COLO829 (cell line): ENCODE results near the gene C19orf33.
"Not testable (repeated sequence)": the region's sequence is repeated elsewhere in the genome, so short reads cannot be mapped to it uniquely, and the experiment has no call there.

ENCODE experiments used
- DNase-seq: peaks from one replicate; pipeline ENCODE4 v3.0.0; 2012; ENCODE audit warnings: low spot score

The C19orf33 gene

GRCh38 chr19:38303517-38304351 is at the start of gene C19orf33:
Gene C19orf33, plus strand, starts transcription at chr19:38304251. Its CDS starts 11 bp downstream, at chr19:38304262.
- DNase-seq = no peak

- DNase-seq = no peak
Measured at GRCh38 chr19:38255383-38256014, 48.6 kb upstream of the C19orf33 start.

- not testable (repeated sequence) for DNase-seq
Measured at GRCh38 chr19:38261942-38262341, 42.1 kb upstream of the C19orf33 start.

GRCh38 chr19:38262585-38263268 is 41.3 kb upstream of the C19orf33 start:
- DNase-seq = no peak

DNA sequence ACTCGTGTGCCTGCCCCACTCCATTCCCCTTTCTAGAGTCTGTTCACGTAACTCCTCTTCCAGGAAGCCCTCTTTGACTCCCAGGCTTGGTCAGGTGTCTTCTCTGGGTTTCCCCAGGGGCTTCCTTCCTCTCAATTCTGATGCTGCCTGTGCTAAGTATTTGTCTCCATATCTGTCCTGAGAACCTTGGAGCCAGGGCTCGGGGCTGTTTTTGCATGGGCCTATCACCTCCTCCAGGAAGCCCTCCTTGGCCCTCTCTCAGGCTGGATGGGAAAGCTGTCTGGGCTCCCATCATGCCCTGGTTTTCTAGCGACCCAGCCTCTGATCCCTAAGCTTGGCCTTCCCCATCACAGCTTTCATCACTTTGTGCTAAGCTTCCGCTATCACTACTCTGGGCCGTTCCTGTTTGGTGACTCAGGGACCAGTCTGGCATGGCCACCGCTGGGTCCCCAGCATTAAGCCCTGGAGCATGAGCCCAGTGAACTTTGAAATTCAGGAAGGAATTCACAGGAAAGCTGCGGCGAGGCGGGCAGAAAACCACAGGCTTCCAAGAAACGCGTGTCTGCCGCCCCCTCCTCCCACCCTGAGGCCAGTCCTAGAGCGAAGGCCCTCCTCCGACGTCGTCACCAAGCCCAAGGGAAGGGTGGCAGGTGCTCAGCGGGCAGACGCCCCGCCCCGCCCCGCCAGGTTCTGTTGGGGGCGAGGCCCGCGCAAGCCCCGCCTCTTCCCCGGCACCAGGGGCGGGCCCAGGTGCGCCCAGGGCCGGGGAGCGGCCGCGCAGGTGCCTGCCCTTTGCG is 40.2 kb upstream of the C19orf33 start:
- no peak for DNase-seq

DNA sequence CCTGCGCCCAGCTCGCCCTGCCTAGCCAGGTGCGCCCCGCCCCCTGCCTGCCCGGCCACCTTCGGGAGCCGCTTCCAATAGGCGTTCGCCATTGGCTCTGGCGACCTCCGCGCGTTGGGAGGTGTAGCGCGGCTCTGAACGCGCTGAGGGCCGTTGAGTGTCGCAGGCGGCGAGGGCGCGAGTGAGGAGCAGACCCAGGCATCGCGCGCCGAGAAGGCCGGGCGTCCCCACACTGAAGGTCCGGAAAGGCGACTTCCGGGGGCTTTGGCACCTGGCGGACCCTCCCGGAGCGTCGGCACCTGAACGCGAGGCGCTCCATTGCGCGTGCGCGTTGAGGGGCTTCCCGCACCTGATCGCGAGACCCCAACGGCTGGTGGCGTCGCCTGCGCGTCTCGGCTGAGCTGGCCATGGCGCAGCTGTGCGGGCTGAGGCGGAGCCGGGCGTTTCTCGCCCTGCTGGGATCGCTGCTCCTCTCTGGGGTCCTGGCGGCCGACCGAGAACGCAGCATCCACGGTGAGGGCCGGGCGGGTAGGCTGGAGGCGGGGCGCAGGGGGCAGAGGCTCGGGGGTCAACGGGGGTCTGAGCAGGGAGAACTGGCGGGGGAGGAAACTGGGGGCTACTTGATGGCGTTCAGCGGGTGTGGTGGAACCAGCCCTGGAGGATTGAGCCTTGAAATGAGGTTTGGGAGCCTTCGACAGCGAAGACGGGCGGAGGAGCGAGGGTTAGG is 39.4 kb upstream of the C19orf33 start, which contains the start of gene SPINT2:
TSS of gene SPINT2 (plus strand) at position 88 of the 727 bp plus-strand sequence. CDS start at position 408, 320 bp downstream.
- DNase-seq = no peak

- no peak for DNase-seq
Measured at GRCh38 chr19:38265213-38265861, 38.7 kb upstream of the C19orf33 start.

DNA sequence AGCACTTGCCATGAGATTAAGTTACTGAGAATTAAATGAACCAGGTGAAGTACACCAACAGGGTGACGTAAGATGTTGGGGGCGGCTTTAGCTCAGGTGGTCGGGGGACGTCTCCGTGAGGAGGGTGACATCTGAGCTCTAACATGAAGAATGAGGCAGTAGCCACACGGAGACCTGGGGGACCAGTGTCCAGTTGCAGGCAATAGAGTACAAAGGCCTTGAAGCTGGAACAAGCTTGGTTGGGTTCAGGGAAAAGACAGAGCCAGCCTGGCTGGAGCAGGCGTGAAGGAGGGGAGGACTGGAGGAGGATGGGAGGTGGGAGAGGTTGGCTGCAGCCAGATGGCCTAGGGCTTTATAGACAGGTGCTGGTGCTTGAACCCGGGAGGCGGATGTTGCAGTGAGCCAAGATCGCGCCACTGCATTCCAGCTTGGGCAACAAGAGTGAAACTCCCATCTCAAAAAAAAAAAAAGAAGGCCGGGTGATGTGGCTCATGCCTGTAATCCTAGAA is 38.1 kb upstream of the C19orf33 start:
- DNase-seq = no peak

GRCh38 chr19:38266981-38267597 is 37.0 kb upstream of the C19orf33 start:
- DNase-seq = peak; percentile 15

GRCh38 chr19:38267761-38268483 is 36.1 kb upstream of the C19orf33 start:
- DNase-seq = no peak

DNA sequence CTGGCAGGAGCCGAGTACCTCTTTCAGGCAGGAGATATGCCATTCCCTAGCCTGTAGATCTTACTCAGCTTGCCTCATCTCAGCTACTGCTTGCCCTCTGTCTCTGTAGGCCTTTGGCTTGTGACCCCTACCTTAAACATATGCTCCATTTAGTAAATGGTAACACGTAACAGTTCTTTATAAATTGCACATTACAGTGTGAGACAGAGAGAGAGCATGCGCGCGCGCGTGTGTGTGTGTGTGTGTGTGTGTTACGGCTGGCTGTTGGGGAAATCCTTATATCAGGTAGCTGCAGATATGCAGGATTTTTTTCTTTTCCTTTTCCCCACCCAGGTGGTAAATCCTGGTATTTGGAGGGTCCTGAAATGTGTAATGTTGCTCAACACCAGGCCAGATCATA is 35.5 kb upstream of the C19orf33 start:
- DNase-seq = no peak

DNA sequence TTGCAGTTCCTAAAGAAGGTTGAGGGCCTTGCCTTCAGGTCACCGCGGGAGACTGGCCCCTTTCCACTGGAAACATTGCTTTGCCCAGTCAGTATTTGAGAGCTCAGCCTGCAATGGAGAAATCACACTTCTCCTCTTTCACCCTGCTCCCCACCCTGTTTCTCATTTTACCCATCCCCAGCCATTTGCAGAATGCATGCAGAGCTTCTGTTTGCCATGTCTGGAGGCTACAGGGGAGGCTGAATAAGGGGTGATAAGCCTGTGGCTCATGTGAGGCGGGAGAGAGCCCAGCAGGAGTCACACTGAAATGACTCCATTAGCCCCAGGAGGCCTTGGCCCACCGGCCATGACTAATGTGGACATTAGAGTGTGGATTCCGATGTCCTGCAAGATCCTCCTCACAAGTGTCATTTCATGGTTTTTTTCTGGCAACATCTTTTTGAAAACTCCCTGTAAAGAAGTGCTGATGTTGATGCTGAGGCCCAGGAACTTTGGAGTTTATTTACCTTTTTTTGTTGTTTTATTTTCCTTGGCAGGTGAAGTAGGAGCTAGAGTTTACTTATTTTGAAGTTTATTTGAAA is 33.4 kb upstream of the C19orf33 start:
- DNase-seq = no peak

- no peak for DNase-seq
Measured at GRCh38 chr19:38273499-38273898, 30.6 kb upstream of the C19orf33 start.

DNA sequence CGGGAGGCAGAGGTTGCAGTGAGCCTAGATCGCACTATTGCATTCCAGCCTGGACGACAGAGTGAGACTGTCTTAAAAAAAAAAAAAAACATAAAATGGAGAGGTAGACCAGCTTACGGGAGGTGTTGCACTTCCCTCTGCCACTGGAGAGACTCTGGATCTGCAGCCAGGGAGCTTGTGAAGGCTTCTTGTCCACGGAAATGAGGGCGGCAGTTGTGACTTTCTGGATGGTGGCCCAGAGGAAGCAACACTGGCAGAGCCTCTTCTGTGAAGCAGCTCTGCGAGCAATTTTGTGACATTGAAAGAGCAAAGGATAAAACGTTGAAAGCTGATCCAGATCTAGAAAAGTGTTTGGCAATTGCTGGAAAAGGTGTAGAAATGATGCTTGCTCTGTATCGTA is 29.3 kb upstream of the C19orf33 start:
- no peak for DNase-seq

GRCh38 chr19:38276942-38277517 is 27.0 kb upstream of the C19orf33 start:
- no peak for DNase-seq

DNA sequence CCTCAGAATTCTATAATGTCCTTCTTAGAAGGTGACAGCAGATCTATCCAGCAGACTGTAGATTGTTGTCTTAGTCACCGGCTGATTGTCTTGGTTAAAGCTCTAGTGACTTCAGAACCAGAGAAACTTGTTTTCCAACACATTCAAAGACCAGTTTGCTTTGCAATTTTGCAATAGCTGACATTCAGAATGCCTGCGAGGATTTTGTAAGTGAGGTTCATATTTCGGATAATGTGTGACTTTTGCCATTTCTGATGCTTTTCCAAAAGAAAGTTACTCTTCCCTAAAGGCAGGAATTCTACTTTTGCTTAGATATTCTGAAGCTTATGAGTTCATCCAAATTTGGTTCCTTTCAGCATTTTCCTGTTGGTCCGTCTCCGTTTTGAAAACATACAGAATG is 26.5 kb upstream of the C19orf33 start:
- no peak for DNase-seq

GRCh38 chr19:38277969-38278680 is 25.9 kb upstream of the C19orf33 start:
- DNase-seq = no peak

DNA sequence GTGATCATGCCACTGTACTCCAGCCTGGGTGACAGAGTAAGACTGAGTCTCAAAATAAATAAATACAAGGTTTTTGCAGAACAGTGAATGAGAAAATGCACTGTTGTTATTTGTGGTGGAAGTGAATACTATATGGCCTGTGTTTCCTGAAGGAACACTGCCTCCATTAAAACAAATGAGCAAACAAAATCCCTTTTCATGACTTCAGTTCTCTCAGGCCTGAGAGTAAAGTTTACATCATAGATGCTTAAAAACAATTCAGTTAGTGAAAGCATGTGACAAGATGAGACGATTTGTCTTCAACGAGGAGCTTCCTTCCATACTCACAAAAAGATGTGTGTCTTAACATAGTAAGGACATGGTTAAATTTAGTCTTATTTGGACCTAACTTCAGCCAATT is 25.3 kb upstream of the C19orf33 start:
- DNase-seq = peak; percentile 46
